Testis (tissue), 2 donors: ENCODE measurements around the gene MAN1B1.

Experiments
- CTCF ChIP-seq, 3 experiments: fragments of 450-650 bp in 2 of 3; fragments of 200-600 bp in 1 of 3; sonication (generic) in 1 of 3; IDR thresholded peaks; one replicate each; pipeline ENCODE4 v1.5.1; 2016 to 2019; ENCODE audit warnings: antibody characterized with exemption in 3 of 3, mild to moderate bottlenecking in 2 of 3, moderate library complexity in 1 of 3
- POLR2A ChIP-seq: fragments of 450-650 bp; IDR thresholded peaks from one replicate; pipeline ENCODE4 v1.6.1; 2017; ENCODE audit warnings: antibody characterized with exemption, mild to moderate bottlenecking, moderate library complexity

DNA sequence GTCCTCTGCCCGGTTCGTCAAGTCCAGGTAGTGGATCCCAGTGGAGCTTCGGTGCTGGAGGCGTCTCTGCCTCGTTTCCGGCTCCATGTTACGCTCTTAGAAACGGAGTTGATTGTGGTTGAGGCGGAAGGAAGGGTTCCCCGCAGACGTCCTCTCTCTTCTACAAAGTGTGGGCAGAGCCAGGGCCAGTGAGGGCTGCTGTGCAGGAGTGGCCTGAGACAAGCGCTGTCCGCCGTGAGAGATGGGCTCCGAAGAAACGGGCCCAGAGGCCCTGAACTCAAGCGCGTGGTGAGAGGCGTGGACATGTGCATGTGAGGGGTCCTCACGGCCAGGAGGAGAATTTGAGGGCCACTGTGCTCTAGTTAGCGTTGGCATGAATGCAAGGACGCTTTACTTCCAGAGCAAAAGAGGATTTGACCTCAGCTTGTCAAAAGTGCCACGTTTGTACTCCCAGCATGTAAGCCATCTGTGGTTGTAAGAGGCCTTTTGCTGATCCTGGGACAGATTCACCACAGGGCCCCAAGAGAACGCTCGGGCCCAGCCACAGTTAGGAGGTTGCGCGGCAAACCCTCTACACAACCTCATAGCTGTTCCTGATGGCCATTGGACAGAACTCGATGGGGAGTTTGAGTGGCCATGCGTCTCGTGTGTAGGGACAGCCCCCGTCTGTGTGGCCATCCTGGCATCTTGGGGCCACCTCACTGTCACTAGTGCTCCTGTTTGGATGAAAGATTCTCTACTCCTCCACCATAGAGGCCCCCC lies 10.2 kb downstream of the MAN1B1 start:
- TF ChIP-seq POLR2A, result no peak
- no peak for TF ChIP-seq CTCF (IDR thresholded peaks at IDR 0.05)
